Ascending aorta (tissue), 2 donors: Measurements from ENCODE around the gene PLCH2. TPM values are rescaled to one million over a fixed set of nuclear protein-coding genes. Genes with fewer than 3 reads are reported as not detected.
"Not testable (repeated sequence)": the region's sequence is repeated elsewhere in the genome, so short reads cannot be mapped to it uniquely, and the experiment has no call there.

Experiments
- DNase-seq, 2 donors: peaks; one replicate each; pipeline ENCODE4 v3.0.0-alpha.2; 2019; ENCODE audit warnings: low spot score in 2 of 2
- H3K27ac ChIP-seq, 2 donors: fragments of 200-600 bp; sonication (generic); one replicate each; pipeline ENCODE4 v1.5.1; 2016 to 2017; ENCODE audit warnings: mild to moderate bottlenecking in 1 of 2
- H3K27me3 ChIP-seq: fragments of 200-600 bp; sonication (generic); one replicate; pipeline ENCODE4 v1.5.1; 2017
- H3K36me3 ChIP-seq, 2 donors: fragments of 200-600 bp; sonication (generic); one replicate each; pipeline ENCODE4 v1.5.1; 2016
- H3K4me1 ChIP-seq, 2 donors: fragments of 200-600 bp; sonication (generic); one replicate each; pipeline ENCODE4 v1.5.1; 2016 to 2017; ENCODE audit warnings: mild to moderate bottlenecking in 1 of 2
- H3K4me3 ChIP-seq, 2 donors: fragments of 200-600 bp; sonication (generic); one replicate each; pipeline ENCODE4 v1.5.1; 2016 to 2017; ENCODE audit warnings: mild to moderate bottlenecking in 1 of 2
- H3K9me3 ChIP-seq, 2 donors: fragments of 200-600 bp; sonication (generic); one replicate each; pipeline ENCODE4 v1.5.1; 2016
- intact Hi-C: fragments of 100-400 bp; cut with DNase I; formaldehyde crosslinking; loops from one replicate; pipeline ENCODE4 v1.15.1; 2023
- total RNA-seq: library from RNA; depleted of rRNA; stranded (reverse); fragments of >200 nt; gene quantifications from one replicate; pipeline ENCODE4 v1.1.0, GENCODE V29; 2016
- TF ChIP-seq, protein P1 (sequence below), 3 experiments: fragments of 200-600 bp in 2 of 3; fragments of 450-650 bp in 1 of 3; sonication (generic) in 2 of 3; IDR thresholded peaks; one replicate each; pipeline ENCODE4 v1.5.1; 2016 to 2019; ENCODE audit warnings: antibody characterized with exemption in 3 of 3, mild to moderate bottlenecking in 1 of 3, moderate library complexity in 1 of 3

PLCH2 gene
- total RNA-seq, 1 donor from 2014 or later, result not detected

DNA sequence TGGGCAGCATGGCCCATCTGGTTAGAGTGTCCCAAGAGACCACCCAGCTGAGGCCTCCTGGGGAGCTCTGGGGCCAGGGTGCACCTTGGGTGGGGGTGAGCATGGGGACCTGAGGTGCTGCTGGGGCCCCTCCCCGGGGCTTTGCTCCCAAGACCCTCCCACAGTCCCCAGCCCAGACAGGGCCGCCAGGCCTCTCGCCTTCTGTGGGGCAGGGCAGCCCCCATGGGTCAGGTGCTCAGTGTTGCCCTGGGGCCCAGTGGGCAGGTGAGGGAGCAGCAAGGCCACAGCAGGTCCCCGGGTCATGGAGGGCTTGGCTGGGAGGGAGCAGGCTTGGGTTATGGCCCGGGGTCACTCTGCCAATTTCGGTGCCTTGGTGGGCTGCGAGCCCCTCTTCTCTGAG lies 39.2 kb upstream of the PLCH2 start:
- no peaks in the 10 kb centered on the region for H3K4me1 ChIP-seq
- no peak for DNase-seq
- H3K9me3 ChIP-seq, result no peaks in the 10 kb centered on the region
- H3K4me3 ChIP-seq, result no peak overlapping the region
- intact Hi-C loops, result no loop called here
- H3K27me3 ChIP-seq, result peaks cover 4% of the 10 kb centered on the region
- no peak overlapping the region for H3K27ac ChIP-seq
- TF ChIP-seq, protein P1, sequence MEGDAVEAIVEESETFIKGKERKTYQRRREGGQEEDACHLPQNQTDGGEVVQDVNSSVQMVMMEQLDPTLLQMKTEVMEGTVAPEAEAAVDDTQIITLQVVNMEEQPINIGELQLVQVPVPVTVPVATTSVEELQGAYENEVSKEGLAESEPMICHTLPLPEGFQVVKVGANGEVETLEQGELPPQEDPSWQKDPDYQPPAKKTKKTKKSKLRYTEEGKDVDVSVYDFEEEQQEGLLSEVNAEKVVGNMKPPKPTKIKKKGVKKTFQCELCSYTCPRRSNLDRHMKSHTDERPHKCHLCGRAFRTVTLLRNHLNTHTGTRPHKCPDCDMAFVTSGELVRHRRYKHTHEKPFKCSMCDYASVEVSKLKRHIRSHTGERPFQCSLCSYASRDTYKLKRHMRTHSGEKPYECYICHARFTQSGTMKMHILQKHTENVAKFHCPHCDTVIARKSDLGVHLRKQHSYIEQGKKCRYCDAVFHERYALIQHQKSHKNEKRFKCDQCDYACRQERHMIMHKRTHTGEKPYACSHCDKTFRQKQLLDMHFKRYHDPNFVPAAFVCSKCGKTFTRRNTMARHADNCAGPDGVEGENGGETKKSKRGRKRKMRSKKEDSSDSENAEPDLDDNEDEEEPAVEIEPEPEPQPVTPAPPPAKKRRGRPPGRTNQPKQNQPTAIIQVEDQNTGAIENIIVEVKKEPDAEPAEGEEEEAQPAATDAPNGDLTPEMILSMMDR (IDR thresholded peaks at IDR 0.05), result no peak
- no peaks in the 10 kb centered on the region for H3K36me3 ChIP-seq

GRCh38 chr1:2437617-2438016 lies 38.5 kb upstream of the PLCH2 start:
- TF ChIP-seq, protein P1 (IDR thresholded peaks at IDR 0.05), result no peak
- Histone ChIP-seq H3K27ac (no peak overlapping the region), H3K36me3 (no peaks in the 10 kb centered on the region), H3K9me3 (no peaks in the 10 kb centered on the region), H3K27me3 (peaks cover 4% of the 10 kb centered on the region), H3K4me3 (no peak overlapping the region), H3K4me1 (no peaks in the 10 kb centered on the region)
- intact Hi-C loops, result no loop called here
- no peak for DNase-seq

DNA sequence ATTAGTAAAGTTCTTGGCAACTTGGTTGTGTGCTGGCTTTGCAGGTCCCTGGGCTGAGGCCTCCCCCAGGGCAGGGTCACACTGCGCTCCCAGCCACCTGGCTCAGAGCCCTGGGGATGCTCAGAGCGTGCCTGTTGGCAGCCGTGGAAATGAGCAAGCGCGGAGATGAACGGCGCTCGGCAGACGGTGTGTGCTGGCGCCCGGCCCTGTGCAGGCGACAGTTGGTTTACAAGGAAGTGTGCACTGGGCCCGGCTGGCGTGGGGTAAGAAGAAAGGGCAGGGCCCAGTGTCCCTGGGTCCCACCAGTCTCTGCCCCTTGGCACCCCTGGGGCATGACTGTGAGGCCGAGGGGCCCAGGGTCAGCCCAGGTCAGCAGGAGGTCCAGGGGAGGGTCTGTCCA lies 38.1 kb upstream of the PLCH2 start:
- Histone ChIP-seq H3K9me3 (no peaks in the 10 kb centered on the region), H3K27me3 (peaks cover 8% of the 10 kb centered on the region), H3K27ac (no peak overlapping the region), H3K36me3 (no peaks in the 10 kb centered on the region), H3K4me1 (no peaks in the 10 kb centered on the region), H3K4me3 (no peak overlapping the region)
- TF ChIP-seq, protein P1 (IDR thresholded peaks at IDR 0.05), result no peak
- intact Hi-C loops, result no loop called here
- no peak for DNase-seq

DNA sequence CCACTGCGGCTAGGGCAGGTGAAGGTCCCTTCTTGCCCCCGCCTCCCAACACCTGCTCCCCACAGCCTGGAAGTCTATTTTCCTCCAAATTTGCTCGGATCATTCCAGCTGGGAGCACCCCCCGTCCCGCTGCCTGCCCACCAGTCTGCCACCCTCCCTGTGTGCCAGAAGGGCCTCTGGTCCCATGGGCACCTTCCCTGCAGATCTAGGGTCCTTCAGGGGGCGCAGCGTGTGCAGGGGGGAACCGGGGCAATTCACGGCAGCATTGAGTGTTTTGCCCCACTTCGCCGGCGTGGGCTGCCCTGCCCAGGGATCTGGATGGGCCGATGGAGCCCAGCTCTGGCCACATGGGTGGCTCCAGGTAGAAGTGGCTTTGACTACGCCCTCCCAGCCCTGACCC lies 37.4 kb upstream of the PLCH2 start:
- intact Hi-C loops, result no loop called here

GRCh38 chr1:2439369-2439768 lies 36.7 kb upstream of the PLCH2 start:
- no peak overlapping the region for H3K4me3 ChIP-seq
- no peak overlapping the region for H3K27ac ChIP-seq
- no peaks in the 10 kb centered on the region for H3K4me1 ChIP-seq
- DNase-seq, result no peak
- TF ChIP-seq, protein P1 (IDR thresholded peaks at IDR 0.05), result no peak
- no peaks in the 10 kb centered on the region for H3K9me3 ChIP-seq
- intact Hi-C loops, result no loop called here
- H3K27me3 ChIP-seq, result peaks cover 12% of the 10 kb centered on the region
- no peaks in the 10 kb centered on the region for H3K36me3 ChIP-seq

More for the DNA sequence above, 37.4 kb upstream of the PLCH2 start:
- peaks cover 12% of the 10 kb centered on the region for H3K27me3 ChIP-seq
- H3K4me1 ChIP-seq, result no peaks in the 10 kb centered on the region
- TF ChIP-seq, protein P1 (IDR thresholded peaks at IDR 0.05), result no peak
- no peak overlapping the region for H3K27ac ChIP-seq
- no peak for DNase-seq
- H3K9me3 ChIP-seq, result no peaks in the 10 kb centered on the region
- no peak overlapping the region for H3K4me3 ChIP-seq
- H3K36me3 ChIP-seq, result no peaks in the 10 kb centered on the region

DNA sequence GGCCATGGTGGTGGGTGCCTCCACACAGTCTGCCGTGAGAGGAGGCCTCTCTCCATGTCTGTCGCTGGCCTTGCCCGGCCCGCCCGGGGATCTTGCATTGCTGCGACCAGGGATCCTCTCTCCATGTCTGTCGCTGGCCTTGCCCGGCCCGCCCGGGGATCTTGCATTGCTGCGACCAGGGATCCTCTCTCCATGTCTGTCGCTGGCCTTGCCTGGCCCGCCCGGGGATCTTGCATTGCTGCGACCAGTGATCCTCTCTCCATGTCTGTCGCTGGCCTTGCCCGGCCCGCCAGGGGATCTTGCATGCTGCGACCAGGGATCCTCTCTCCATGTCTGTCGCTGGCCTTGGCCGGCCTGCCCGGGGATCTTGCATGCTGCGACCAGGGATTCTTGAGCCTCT lies 35.7 kb upstream of the PLCH2 start:
- H3K36me3 ChIP-seq, H3K4me1 ChIP-seq, H3K4me3 ChIP-seq, H3K9me3 ChIP-seq, intact Hi-C loops, H3K27ac ChIP-seq: not testable (repeated sequence)
- peaks cover 12% of the 10 kb centered on the region for H3K27me3 ChIP-seq
- peak in 1 of 2 donors; percentile 70 for DNase-seq
